NCI-H345 treated with DMSO at 0.1 percent for 48 hours (cell line): Measurements from ENCODE around the gene FGF22.
"Not testable (repeated sequence)": the region's sequence is repeated elsewhere in the genome, so short reads cannot be mapped to it uniquely, and the experiment has no call there.

ENCODE experiments used
- DNase-seq: peaks from one replicate; lab custom pipeline; 2025; ENCODE audit not compliant: unreplicated experiment; lab: John Stamatoyannopoulos, UW

The FGF22 gene

GRCh38 chr19:621819-622218, 17.9 kb upstream of the FGF22 start:
- no peak for DNase-seq

GRCh38 chr19:622666-623065, 17.0 kb upstream of the FGF22 start:
- DNase-seq: no peak

- DNase-seq: no peak
These were observed 16.3 kb upstream of the FGF22 start for GRCh38 chr19:623175-623916.

DNA sequence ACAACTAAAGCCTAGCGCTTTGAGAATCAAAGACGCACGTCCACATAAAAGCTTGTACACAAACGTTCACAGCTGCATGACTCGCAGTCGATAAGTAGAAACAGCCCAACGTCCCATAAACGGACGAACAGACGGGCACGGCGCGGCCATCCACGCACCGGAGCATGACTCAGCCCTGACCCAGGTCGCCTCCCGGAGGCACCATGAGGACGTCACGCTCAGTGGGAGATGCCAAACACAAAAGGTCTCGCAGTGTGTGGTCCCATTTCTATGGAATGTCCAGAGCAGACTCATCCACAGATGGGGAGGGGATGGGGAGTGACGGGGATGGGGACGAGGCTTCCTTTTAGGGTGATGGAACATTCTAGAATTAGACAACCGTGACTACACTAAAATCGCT, 15.7 kb upstream of the FGF22 start:
- no peak for DNase-seq

DNA sequence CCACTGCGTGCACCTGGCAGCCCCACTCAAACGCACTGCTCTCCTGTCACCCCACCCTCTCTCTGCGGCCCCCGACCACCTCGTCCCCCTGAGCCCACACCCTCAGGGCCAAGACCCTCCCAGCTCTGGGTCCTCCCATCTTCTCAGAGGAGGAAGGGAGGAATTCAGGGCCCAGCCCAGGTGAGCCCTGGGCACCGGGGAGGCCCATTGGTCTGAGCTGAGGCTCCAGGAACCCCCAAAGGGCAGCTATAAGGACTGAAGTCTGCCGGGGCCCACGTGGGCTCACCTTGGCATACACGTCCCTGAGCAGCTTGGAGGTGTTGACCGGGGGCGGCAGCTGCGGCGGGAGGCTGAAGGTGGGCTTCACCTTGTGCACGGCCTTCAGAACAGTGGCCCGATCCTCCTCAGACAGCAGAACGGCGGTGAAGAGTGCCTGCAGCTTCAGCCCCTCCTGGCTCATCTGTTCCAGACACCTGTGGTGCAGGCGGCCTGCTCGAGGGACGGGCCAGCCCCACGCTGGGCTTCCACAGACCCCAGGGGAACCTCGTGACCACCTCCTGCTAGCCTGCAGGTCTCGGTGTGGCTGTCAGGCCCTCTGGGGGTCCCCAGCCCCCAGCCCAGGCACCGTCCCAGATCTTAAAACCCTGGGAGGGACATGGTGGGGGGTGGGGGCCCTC, 15.1 kb upstream of the FGF22 start:
- no peak for DNase-seq

GRCh38 chr19:625257-625656, 14.4 kb upstream of the FGF22 start:
- no peak for DNase-seq

GRCh38 chr19:626566-626965, 13.1 kb upstream of the FGF22 start:
- DNase-seq: not testable (repeated sequence)

DNA sequence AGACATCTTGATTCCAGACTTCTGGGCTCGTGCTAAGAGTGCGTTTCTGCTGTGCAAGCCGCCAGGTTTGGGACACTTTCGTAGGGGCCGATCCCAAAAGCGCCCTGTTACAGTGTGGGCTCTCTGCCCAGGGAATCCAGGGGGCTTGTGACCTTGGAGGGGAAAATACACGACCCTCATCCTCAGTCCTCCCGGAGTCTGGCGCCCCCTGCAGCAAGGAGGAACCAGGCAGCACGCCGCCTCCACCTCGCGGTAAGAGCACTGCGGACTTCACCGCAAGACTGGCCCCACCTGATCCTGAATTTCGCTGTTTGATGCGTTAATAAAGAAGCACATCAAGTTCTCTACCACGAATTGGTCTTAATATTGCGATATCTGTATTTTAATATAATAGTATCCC, 11.5 kb upstream of the FGF22 start:
- no peak for DNase-seq

GRCh38 chr19:629515-629914, 10.2 kb upstream of the FGF22 start:
- DNase-seq: not testable (repeated sequence)

GRCh38 chr19:629961-630714, 9.5 kb upstream of the FGF22 start:
- DNase-seq: no peak

DNA sequence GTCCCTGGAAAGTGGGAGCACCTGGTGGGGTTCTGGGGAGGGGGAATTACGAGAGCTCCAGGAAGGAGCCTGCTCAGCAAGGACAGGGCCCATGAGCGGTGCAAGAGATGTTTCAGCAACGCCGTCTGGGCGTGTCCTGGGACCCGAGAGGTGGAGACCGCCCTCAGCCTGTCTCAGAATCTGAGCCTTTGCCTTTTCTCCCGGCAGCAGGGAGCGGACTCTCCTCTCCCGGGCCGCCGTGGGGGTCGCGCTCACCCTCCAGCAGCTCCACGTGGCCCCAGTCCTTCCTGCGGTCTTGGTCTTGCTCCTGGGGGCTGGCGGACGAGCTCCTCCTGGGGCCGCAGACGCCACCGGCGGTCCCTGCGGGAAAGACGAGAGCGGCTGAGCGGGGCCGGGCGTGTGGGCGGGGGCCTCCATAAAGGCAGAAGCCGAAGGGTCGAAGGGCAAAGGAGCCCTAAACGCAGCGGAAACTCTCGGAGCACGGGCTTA, 7.1 kb upstream of the FGF22 start:
- DNase-seq: no peak

DNA sequence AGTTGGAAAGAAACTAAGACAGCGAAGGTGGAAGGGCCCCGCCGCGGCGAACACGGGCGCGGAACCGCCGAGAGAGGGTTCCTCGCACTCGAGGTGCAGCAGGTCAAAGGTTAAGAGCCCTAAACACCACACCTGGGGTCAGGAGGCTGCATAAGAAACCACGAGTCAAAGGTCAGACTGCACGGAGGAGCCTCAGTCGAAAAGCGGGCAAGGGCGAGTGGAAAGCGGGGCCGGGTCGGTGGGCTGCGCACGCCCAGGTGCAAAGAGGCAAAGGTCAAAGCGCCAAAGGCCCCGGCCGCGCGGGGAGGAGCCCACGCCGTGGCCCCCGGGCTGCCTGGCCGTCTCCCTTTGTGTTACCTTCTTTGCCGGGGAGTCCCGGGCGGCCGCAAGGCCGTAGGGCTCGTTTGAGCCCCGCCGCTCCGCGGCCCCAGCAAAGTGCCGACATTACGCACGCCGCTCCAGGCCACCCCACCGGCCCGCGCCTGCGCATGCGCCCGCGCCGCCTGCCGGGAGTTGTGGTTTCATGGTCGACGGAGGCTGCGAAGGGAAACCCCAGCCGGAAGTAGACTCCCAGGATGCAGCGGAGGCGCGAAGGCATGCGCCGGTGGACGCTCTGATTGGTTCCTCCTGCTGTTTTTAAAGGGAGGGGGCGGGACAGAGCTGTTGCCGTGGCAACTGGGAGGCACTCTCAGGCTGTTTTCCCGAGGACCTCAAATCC, 6.5 kb upstream of the FGF22 start, which contains the start of gene POLRMT:
POLRMT (minus strand) TSS at position 470 of the 718 bp plus-strand sequence; CDS start at position 445, 25 bp downstream.
- peak; percentile 96 for DNase-seq

GRCh38 chr19:633786-634639, 5.7 kb upstream of the FGF22 start:
- DNase-seq: no peak

DNA sequence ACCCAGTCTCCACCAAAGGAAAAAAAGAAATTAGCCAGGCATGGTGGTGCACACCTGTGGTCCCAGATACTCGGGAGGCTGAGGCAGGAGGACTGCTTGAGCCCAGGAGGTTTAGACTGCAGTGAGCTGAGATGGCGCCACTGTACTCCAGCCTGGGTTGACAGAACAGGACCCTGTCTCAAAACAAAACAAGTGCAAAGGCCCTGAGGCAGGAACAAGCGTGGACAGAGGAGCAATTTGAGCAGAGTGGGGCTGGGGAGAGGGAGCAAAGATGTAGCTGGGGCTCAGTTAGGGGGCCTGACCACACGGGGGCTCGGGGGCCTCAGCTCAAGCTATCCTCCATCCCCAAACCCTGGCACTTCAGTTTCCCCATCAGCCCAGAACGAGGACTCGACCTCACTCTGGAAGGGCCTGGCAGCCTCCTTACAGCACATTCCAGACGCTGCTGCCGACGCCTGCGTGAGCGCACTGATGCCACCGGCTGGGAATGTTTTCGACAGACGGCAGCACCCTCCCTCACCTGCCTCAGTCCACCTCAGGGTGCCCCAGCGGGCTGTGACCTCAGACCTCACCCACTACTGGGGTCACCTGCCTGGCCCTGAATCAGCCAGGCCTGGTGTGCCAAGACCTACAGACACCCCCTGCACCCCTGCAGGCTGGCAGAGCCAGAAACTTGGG, 4.6 kb upstream of the FGF22 start:
- no peak for DNase-seq

GRCh38 chr19:638906-639252, 800 bp upstream of the FGF22 start:
- no peak for DNase-seq

GRCh38 chr19:640161-640558, 481 bp downstream of the FGF22 start:
- no peak for DNase-seq

DNA sequence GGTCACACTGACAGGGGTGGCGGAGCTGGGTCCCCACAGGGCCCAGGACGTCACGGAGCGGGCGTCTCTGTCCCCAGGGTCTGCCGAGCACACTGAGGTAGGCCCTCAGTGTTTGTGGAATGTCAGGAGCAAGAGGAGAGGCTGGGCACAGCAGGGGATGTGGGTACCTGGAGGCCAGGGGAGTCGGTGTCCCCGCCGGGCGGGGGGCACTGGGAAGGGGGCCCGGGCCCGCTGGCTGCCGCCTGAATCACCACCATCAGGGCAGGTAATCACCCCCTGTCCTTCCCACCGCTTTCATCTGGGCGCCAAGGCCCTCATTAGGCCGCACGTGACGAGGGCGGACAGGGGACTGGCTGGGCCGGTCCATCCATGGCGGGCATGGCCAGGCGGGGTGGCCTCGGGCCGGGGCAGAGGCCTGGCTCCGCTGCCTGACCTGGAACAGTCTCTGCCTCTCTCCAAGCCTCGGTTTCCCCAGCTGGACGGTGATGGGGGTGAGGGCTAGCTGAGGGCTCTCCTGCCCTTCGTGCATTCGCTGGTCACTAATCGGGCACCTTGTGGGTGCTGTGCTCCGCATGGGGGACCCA, 1.0 kb downstream of the FGF22 start:
- no peak for DNase-seq

DNA sequence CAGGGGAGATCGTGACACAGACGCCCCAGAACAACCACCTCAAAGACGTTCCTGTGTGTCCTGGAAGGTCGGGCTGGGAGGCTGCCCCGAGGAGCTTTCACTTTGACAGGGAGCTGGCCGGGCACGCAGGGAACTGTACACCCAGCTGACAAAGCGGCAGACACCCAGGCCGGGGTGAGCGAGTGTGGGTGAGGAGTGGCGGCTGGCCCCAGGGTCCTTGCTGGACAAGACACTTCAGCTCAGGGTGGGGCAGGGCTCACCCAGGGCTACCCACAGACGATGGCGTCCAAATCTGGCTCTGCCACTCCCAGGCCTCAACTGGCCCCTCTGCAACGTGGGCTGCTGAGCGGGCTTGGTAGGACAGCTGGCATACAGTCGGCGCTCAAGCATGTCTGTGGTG, 2.0 kb downstream of the FGF22 start:
- no peak for DNase-seq
